GM21737 (cell line): ENCODE results near the gene CCDC197.

Source experiments
- ATAC-seq: cut with Tn5 transposase; IDR thresholded peaks from one replicate; pipeline ENCODE4 v1.9.1; 2021; ENCODE audit warnings: mild to moderate bottlenecking, moderate library complexity; ENCODE audit not compliant: unreplicated experiment

Gene CCDC197

DNA sequence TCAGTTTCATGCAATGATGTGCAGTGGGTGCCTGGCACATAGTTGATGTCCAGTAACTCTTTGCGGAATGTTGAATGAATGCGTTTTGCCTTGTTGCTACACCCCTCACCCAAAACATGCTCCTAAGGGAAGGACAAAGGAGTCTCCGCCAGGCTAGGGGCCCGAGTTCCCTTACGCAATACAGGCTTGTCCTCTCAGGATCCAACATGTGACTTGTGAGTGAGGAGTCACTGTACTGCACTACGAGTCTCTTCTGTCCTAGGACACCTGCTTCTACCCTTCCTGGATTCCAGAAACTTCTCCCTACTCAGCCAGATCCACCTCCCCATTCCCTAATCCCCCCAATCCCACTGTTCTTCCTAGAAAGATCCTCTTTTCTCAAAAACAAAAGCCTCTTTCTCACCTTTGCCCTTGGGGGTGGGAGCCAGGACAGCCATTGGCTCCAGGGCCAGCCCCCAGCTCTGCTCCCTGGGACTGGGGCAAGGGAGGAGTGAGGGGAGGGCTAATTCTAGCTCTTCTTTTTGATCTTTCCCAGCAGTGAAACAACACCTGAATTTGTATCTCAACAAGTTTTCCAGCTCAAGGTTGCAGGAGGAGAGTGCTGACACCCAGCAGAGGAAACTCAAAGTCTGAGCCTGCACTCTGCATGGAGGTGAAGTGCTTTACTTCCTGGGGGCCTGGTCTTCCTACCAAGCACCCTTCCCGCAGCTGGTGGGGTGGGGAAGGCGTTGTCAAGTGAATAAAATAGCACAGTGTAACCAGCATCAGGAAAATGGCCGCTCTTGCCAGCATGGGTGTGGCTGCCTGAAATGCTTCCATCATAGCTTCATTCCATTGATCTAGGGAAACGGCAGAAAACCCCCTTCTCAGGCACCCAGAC, 25.7 kb downstream of the CCDC197 start:
- no peak for ATAC-seq

- no peak for ATAC-seq
Observed at GRCh38 chr14:94024549-94024948, 27.4 kb downstream of the CCDC197 start.

DNA sequence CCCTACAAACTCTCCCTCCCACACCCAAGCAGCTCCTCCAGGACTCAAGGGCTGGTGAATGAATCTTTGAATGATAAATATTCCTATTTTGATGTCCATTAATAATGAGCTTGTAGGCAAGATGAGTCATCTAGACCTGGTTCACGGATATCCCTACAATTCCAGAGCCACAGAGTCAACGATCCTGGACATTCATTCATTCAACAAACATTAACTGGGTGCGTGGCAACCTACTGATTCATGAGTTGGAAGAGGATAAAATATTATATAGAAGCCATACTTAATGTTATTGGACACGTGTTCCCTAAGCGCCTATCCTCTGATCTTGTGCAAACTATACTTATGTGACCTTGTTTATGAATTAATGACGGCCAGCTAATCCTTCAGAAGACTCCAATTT, 28.6 kb downstream of the CCDC197 start:
- no peak for ATAC-seq

- peak; percentile 99 for ATAC-seq
Observed at GRCh38 chr14:94026173-94026888, 29.2 kb downstream of the CCDC197 start, which contains the start of gene OTUB2. OTUB2 (plus strand) TSS chr14:94026340; CDS start chr14:94026538, 198 bp downstream.

GRCh38 chr14:94026889-94027469, 29.9 kb downstream of the CCDC197 start:
- no peak for ATAC-seq

GRCh38 chr14:94027566-94028449, 30.7 kb downstream of the CCDC197 start:
- no peak for ATAC-seq

GRCh38 chr14:94028450-94028826, 31.3 kb downstream of the CCDC197 start:
- no peak for ATAC-seq

GRCh38 chr14:94029265-94029664, 32.2 kb downstream of the CCDC197 start:
- no peak for ATAC-seq

DNA sequence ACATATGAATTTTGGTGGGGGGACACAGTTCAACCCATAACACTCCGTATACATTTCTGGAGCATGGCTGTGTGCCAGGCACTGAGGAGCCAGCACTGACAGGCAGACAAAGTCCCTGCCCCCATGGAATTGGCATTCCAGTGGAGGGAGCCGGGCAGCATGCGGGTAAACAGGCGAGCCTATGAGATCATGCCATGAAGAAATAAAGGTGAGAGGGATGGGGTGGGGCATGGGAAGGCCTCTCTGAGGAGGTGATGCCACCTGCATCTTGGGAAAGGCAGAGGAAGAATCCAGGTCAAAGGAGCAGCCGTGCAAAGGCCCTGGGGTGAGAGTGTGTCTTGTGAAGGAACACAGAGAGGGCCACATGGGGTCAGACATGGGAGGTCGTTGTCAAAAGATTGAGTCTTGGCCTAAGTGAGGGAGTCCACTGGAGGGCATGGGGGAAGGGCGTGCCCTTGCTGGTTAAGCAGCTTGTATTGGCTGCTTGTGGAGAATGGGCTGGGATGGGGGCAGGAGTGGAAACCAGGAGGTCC, 32.6 kb downstream of the CCDC197 start:
- ATAC-seq = no peak

DNA sequence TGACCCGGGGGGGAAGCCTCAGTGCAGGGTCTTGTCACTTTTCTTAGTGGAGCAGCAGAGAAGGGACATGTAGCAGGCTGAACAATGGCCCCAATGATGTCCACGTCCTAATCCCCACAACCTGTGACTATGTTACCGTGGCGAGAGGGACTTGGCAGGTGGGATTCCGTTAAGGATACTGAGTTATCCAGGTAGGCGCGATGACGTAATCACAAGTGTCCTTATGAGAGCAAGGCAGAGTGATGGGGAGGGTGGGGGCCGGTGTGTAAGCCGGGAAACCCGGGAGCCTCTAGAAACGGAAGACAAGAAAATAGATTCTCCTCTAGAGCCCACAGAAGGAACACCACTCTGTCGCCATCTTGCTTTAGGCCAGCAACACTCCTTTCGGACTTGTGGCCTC, 33.5 kb downstream of the CCDC197 start:
- ATAC-seq = no peak

GRCh38 chr14:94031161-94031882, 34.2 kb downstream of the CCDC197 start:
- no peak for ATAC-seq

GRCh38 chr14:94031883-94032279, 34.8 kb downstream of the CCDC197 start:
- ATAC-seq = no peak

- ATAC-seq = no peak
Observed at GRCh38 chr14:94034886-94035285, 37.8 kb downstream of the CCDC197 start.

- ATAC-seq = peak; percentile 85
Observed at GRCh38 chr14:94036313-94037167, 39.4 kb downstream of the CCDC197 start.

DNA sequence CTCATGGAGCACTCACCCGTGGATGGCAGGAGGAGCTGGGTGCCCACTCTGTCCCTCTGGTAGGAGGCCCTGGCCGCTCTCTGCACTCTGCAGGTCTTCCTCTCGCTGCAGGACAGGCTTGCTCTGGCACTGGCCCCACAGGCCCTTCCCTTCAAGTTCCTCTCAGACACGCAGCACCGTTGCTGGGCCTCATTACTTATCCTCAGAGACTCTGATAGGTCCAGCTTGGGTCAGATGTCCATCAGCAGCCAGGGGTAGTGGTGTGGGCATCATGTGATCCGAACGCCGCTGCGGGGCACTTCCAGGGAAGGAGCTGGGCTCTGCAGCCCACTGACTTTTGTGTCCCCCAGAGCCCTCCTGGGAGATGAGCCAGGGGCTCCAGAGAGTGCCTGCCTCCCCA, 40.9 kb downstream of the CCDC197 start:
- ATAC-seq = no peak

GRCh38 chr14:94038510-94038909, 41.4 kb downstream of the CCDC197 start:
- ATAC-seq = no peak

- no peak for ATAC-seq
Observed at GRCh38 chr14:94038921-94039629, 42.0 kb downstream of the CCDC197 start.

DNA sequence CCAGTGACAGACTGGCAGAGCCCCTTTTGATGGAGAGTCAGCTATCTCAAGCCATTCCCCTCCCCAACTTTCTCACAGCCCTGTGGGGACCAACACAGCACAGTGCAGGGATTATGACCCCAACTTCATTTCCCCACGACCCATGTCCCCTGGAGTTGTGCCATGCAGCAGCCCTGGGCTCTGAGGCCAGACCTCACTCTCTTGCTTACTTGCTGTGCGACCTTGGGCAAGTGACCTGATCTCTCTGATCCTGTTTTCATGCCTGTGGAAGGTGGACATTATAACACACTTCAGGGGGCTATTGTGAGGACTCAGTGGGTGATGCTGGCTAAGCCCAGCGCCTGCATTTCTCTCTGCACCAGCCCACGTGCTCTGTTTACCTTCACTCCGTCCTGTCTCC, 43.1 kb downstream of the CCDC197 start:
- ATAC-seq = no peak
